Measurements from ENCODE around the gene SCN2B.

GRCh38 chr11:118157186-118157895, 19.1 kb downstream of the SCN2B start:
- TF ChIP-seq, protein P1, sequence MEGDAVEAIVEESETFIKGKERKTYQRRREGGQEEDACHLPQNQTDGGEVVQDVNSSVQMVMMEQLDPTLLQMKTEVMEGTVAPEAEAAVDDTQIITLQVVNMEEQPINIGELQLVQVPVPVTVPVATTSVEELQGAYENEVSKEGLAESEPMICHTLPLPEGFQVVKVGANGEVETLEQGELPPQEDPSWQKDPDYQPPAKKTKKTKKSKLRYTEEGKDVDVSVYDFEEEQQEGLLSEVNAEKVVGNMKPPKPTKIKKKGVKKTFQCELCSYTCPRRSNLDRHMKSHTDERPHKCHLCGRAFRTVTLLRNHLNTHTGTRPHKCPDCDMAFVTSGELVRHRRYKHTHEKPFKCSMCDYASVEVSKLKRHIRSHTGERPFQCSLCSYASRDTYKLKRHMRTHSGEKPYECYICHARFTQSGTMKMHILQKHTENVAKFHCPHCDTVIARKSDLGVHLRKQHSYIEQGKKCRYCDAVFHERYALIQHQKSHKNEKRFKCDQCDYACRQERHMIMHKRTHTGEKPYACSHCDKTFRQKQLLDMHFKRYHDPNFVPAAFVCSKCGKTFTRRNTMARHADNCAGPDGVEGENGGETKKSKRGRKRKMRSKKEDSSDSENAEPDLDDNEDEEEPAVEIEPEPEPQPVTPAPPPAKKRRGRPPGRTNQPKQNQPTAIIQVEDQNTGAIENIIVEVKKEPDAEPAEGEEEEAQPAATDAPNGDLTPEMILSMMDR (conservative IDR thresholded peaks at IDR 0.05; ENCODE audit: low read length): no peak
- TF ChIP-seq EZH2phosphoT487 (IDR thresholded peaks at IDR 0.05; ENCODE audit: borderline replicate concordance): no peak

Measured in Loucy (cell line).